Measurements from ENCODE around the gene RIOK1. TPM values are rescaled to one million over a fixed set of nuclear protein-coding genes. Genes with fewer than 3 reads are reported as not detected.
"Not testable (repeated sequence)": the region's sequence is repeated elsewhere in the genome, so short reads cannot be mapped to it uniquely, and the experiment has no call there.

The RIOK1 gene
- total and polyA plus RNA-seq, 5 experiments from 2014 or later = 18.1 to 30.4 (median 24.4) TPM

GRCh38 chr6:7449018-7449417, 59.4 kb downstream of the RIOK1 start:
- no peak for ATAC-seq
- no peak overlapping the region for H3K4me3 Mint-ChIP-seq
- no peaks in the 10 kb centered on the region for H3K36me3 Mint-ChIP-seq
- POLR2A ChIA-PET = no interaction called here
- peaks cover 8 to 19% (median 14%) of the 10 kb centered on the region in 5 donors for H3K27me3 Mint-ChIP-seq
- DNase-seq = no peak
- H3K27ac Mint-ChIP-seq = no peak overlapping the region
- H3K4me1 Mint-ChIP-seq = peaks cover 0 to 2% (median 0%) of the 10 kb centered on the region in 4 donors
- no peaks in the 10 kb centered on the region for H3K9me3 Mint-ChIP-seq

GRCh38 chr6:7451326-7451725, 61.7 kb downstream of the RIOK1 start:
- Mint-ChIP-seq H3K36me3 (peaks cover 0 to 5% (median 0%) of the 10 kb centered on the region in 3 donors), H3K9me3 (no peaks in the 10 kb centered on the region), H3K4me1 (peaks cover 0 to 2% (median 0%) of the 10 kb centered on the region in 4 donors), H3K27ac (peak overlapping the region in 1 of 10 donors; percentile 46), H3K27me3 (peaks cover 2 to 12% (median 10%) of the 10 kb centered on the region in 5 donors), H3K4me3 (no peak overlapping the region)
- POLR2A ChIA-PET = no interaction called here
- ATAC-seq (no peak), DNase-seq (no peak)

- DNase-seq = no peak
- H3K27ac Mint-ChIP-seq = no peak overlapping the region
- H3K9me3 Mint-ChIP-seq = peaks cover 0 to 4% (median 0%) of the 10 kb centered on the region in 9 donors
- POLR2A ChIA-PET = no interaction called here
- H3K36me3 Mint-ChIP-seq = peaks cover 0 to 5% (median under 1%) of the 10 kb centered on the region in 3 donors
- no peak for ATAC-seq
- peaks cover 0 to 2% (median 0%) of the 10 kb centered on the region in 4 donors for H3K4me1 Mint-ChIP-seq
- H3K4me3 Mint-ChIP-seq = no peak overlapping the region
- H3K27me3 Mint-ChIP-seq = peaks cover 2 to 17% (median 12%) of the 10 kb centered on the region in 5 donors
These were observed 63.3 kb downstream of the RIOK1 start for GRCh38 chr6:7452898-7453297.

- DNase-seq = no peak
- Mint-ChIP-seq H3K4me1 (peaks cover 0 to 2% (median 0%) of the 10 kb centered on the region in 4 donors), H3K4me3 (no peak overlapping the region), H3K27me3 (peaks cover 5 to 19% (median 11%) of the 10 kb centered on the region in 5 donors), H3K9me3 (peaks cover 0 to 4% (median 0%) of the 10 kb centered on the region in 9 donors), H3K36me3 (peaks cover 0 to 5% (median 3%) of the 10 kb centered on the region in 3 donors), H3K27ac (no peak overlapping the region)
- POLR2A ChIA-PET = no interaction called here
- ATAC-seq = no peak
These were observed 65.2 kb downstream of the RIOK1 start for GRCh38 chr6:7454696-7455358.

- ATAC-seq, DNase-seq, H3K27ac Mint-ChIP-seq, H3K9me3 Mint-ChIP-seq, H3K4me1 Mint-ChIP-seq, H3K36me3 Mint-ChIP-seq, H3K4me3 Mint-ChIP-seq: not testable (repeated sequence)
- peaks cover 5 to 19% (median 8%) of the 10 kb centered on the region in 5 donors for H3K27me3 Mint-ChIP-seq
- POLR2A ChIA-PET = interaction anchor here (0.6 kb wide), 1 partner anchor 192 kb away, joined by 3 read pairs; no protein-coding TSS in a partner anchor
These were observed 66.7 kb downstream of the RIOK1 start for GRCh38 chr6:7456302-7456701.

GRCh38 chr6:7461416-7461815, 71.8 kb downstream of the RIOK1 start:
- POLR2A ChIA-PET = no interaction called here
- H3K9me3 Mint-ChIP-seq = peaks cover 0 to 4% (median 0%) of the 10 kb centered on the region in 9 donors
- H3K27ac Mint-ChIP-seq = peak overlapping the region in 1 of 10 donors; percentile 77
- DNase-seq = no peak
- peaks cover 0 to 6% (median 0%) of the 10 kb centered on the region in 3 donors for H3K36me3 Mint-ChIP-seq
- no peak for ATAC-seq
- peaks cover 3 to 10% (median 6%) of the 10 kb centered on the region in 5 donors for H3K27me3 Mint-ChIP-seq
- no peak overlapping the region for H3K4me3 Mint-ChIP-seq
- peaks cover 0 to 2% (median 0%) of the 10 kb centered on the region in 4 donors for H3K4me1 Mint-ChIP-seq

- H3K27me3 Mint-ChIP-seq = peaks cover 0 to 13% (median 8%) of the 10 kb centered on the region in 5 donors
- POLR2A ChIA-PET = no interaction called here
- DNase-seq = no peak
- H3K4me3 Mint-ChIP-seq = no peak overlapping the region
- no peak overlapping the region for H3K27ac Mint-ChIP-seq
- ATAC-seq = no peak
- H3K4me1 Mint-ChIP-seq = peaks cover 1 to 6% (median 3%) of the 10 kb centered on the region in 4 donors
- H3K9me3 Mint-ChIP-seq = no peaks in the 10 kb centered on the region
- H3K36me3 Mint-ChIP-seq = peaks cover 0 to 3% (median 0%) of the 10 kb centered on the region in 3 donors
These were observed 74.2 kb downstream of the RIOK1 start for GRCh38 chr6:7463785-7464184.

GRCh38 chr6:7467007-7467897, 77.6 kb downstream of the RIOK1 start:
- POLR2A ChIA-PET = no interaction called here
- H3K36me3 Mint-ChIP-seq = peaks cover 0 to 3% (median 0%) of the 10 kb centered on the region in 3 donors
- peaks cover 0 to 8% (median 7%) of the 10 kb centered on the region in 5 donors for H3K27me3 Mint-ChIP-seq
- H3K4me1 Mint-ChIP-seq = peaks cover 1 to 6% (median 3%) of the 10 kb centered on the region in 4 donors
- ATAC-seq (no peak), DNase-seq (no peak)
- H3K9me3 Mint-ChIP-seq = no peaks in the 10 kb centered on the region
- no peak overlapping the region for H3K27ac Mint-ChIP-seq
- H3K4me3 Mint-ChIP-seq = no peak overlapping the region

Other genes starting within 250 kb of the RIOK1 start
- gene SSR1, start 76.6 kb upstream of the RIOK1 start, total RNA-seq = 100 to 1,000 TPM in 1 of 2 experiments, 10 to 100 TPM in 1; 97.5 to 112 TPM
- gene SSR1, start 76.6 kb upstream of the RIOK1 start, polyA plus RNA-seq = 100 to 1,000 TPM; 136 to 159 (median 156) TPM
- under 1 TPM; 0.16 to 0.63 TPM for gene CAGE1, start 66 bp upstream of the RIOK1 start, total RNA-seq
- not detected for gene CAGE1, start 66 bp upstream of the RIOK1 start, polyA plus RNA-seq
- under 1 TPM; 0.47 to 0.60 TPM for gene DSP, start 151.9 kb downstream of the RIOK1 start, total RNA-seq
- not detected for gene DSP, start 151.9 kb downstream of the RIOK1 start, polyA plus RNA-seq
- gene SNRNP48, start 200.4 kb downstream of the RIOK1 start, total RNA-seq = 10 to 100 TPM; 29.2 TPM
- gene SNRNP48, start 200.4 kb downstream of the RIOK1 start, polyA plus RNA-seq = 10 to 100 TPM in 1 of 3 donors, 1 to 10 TPM in 2; 9.1 to 13.7 (median 9.3) TPM

Data from naive thymus-derived CD8-positive, alpha-beta T cell (primary cell).